Neutrophil (primary cell): ENCODE measurements around the gene PIGQ.

ENCODE experiments used
- H3K27ac ChIP-seq: fragments of 200-600 bp; sonication (generic); 2 replicates; pipeline ENCODE4 v1.5.1; 2016; ENCODE audit warnings: mild to moderate bottlenecking, moderate library complexity
- H3K27me3 ChIP-seq: fragments of 200-600 bp; sonication (generic); 2 replicates; pipeline ENCODE4 v1.6.0; 2016; ENCODE audit warnings: mild to moderate bottlenecking
- H3K36me3 ChIP-seq: fragments of 200-600 bp; sonication (generic); 2 replicates; pipeline ENCODE4 v1.5.1; 2017
- H3K4me1 ChIP-seq, 2 experiments: fragments of 200-600 bp in 1 of 2; sonication (generic) in 1 of 2; 1 replicate in 1 of 2; 2 replicates in 1 of 2; pipeline versions ENCODE4 v1.5.1 to v1.6.1; 2013 to 2016; ENCODE audit warnings: low read depth in 1 of 2, low read length in 1 of 2, mild to moderate bottlenecking in 1 of 2, moderate library complexity in 1 of 2; ENCODE audit not compliant: control insufficient read depth in 1 of 2, insufficient read depth in 1 of 2
- H3K4me3 ChIP-seq, 2 experiments: fragments of 200-600 bp in 1 of 2; sonication (generic) in 1 of 2; 1 replicate in 1 of 2; 2 replicates in 1 of 2; pipeline ENCODE4 v1.5.1; 2013 to 2016; ENCODE audit warnings: low read depth in 1 of 2, low read length in 1 of 2, mild to moderate bottlenecking in 1 of 2, moderate library complexity in 1 of 2
- H3K9me3 ChIP-seq: fragments of 200-600 bp; sonication (generic); 2 replicates; pipeline ENCODE4 v1.5.1; 2016
- CTCF ChIP-seq: fragments of 200-600 bp; sonication (generic); IDR thresholded peaks from 2 replicates; pipeline ENCODE4 v1.5.1; 2016; ENCODE audit warnings: antibody characterized with exemption

Gene PIGQ

GRCh38 chr16:582614-583331 lies 13.0 kb downstream of the PIGQ start:
- H3K27me3 ChIP-seq = peaks cover 12% of the 10 kb centered on the region
- peaks cover 7 to 14% of the 10 kb centered on the region in 2 experiments for H3K4me1 ChIP-seq
- no peak overlapping the region for H3K4me3 ChIP-seq
- peaks cover 13% of the 10 kb centered on the region for H3K36me3 ChIP-seq
- no peak for TF ChIP-seq CTCF
- H3K9me3 ChIP-seq = no peaks in the 10 kb centered on the region
- H3K27ac ChIP-seq = no peak overlapping the region

GRCh38 chr16:583470-583814 lies 13.7 kb downstream of the PIGQ start:
- H3K9me3 ChIP-seq = no peaks in the 10 kb centered on the region
- peaks cover 12% of the 10 kb centered on the region for H3K27me3 ChIP-seq
- H3K4me1 ChIP-seq = peaks cover 14 to 20% of the 10 kb centered on the region in 2 experiments
- no peak for TF ChIP-seq CTCF
- H3K27ac ChIP-seq = no peak overlapping the region
- peaks cover 13% of the 10 kb centered on the region for H3K36me3 ChIP-seq
- H3K4me3 ChIP-seq = no peak overlapping the region

- H3K27me3 ChIP-seq = peaks cover 12% of the 10 kb centered on the region
- H3K4me1 ChIP-seq = peaks cover 14 to 17% of the 10 kb centered on the region in 2 experiments
- H3K4me3 ChIP-seq = no peak overlapping the region
- no peak overlapping the region for H3K27ac ChIP-seq
- no peaks in the 10 kb centered on the region for H3K9me3 ChIP-seq
- no peak for TF ChIP-seq CTCF
- peaks cover 13% of the 10 kb centered on the region for H3K36me3 ChIP-seq
These were observed 14.2 kb downstream of the PIGQ start for GRCh38 chr16:583815-584591.

- peaks cover 12% of the 10 kb centered on the region for H3K27me3 ChIP-seq
- no peak overlapping the region for H3K4me3 ChIP-seq
- TF ChIP-seq CTCF = no peak
- H3K36me3 ChIP-seq = peaks cover 13% of the 10 kb centered on the region
- H3K9me3 ChIP-seq = no peaks in the 10 kb centered on the region
- H3K4me1 ChIP-seq = peaks cover 14 to 17% of the 10 kb centered on the region in 2 experiments
- no peak overlapping the region for H3K27ac ChIP-seq
These were observed 15.6 kb downstream of the PIGQ start for GRCh38 chr16:585351-585750.

GRCh38 chr16:586047-586644 lies 16.4 kb downstream of the PIGQ start:
- Histone ChIP-seq H3K4me1 (peaks cover 22 to 25% of the 10 kb centered on the region in 2 experiments), H3K36me3 (peaks cover 10% of the 10 kb centered on the region), H3K27me3 (peaks cover 12% of the 10 kb centered on the region), H3K27ac (no peak overlapping the region), H3K4me3 (no peak overlapping the region), H3K9me3 (no peaks in the 10 kb centered on the region)
- no peak for TF ChIP-seq CTCF
